PC-3 (cell line): ENCODE data around the gene VPS33B. TPM values are rescaled to one million over a fixed set of nuclear protein-coding genes. Genes with fewer than 3 reads are reported as not detected.

Experiments used
- ATAC-seq: fragments of 200-7000 bp; cut with Tn5 transposase; 2 replicates; pipeline ENCODE4 v1.9.1; 2020; ENCODE audit warnings: mild to moderate bottlenecking, moderate library complexity
- BruUV-seq: library from RNA; stranded (reverse); fragments of 400-500 nt; replicated peaks from 2 replicates; lab custom pipeline; 2021; lab: Mats Ljungman, UMichigan
- CTCF ChIA-PET: fragments of 300-600 bp; sonication (Branson Sonifier 250); formaldehyde crosslinking; loops from one replicate; lab custom pipeline; 2022; ENCODE audit warnings: antibody characterized with exemption; lab: Charles Lee
- POLR2A ChIA-PET: fragments of 300-600 bp; sonication (Branson Sonifier 250); formaldehyde crosslinking; loops from one replicate; lab custom pipeline; 2022; ENCODE audit warnings: antibody characterized with exemption; ENCODE audit not compliant: unreplicated experiment; lab: Charles Lee
- DNase-seq: peaks from one replicate; pipeline ENCODE4 v3.0.0-alpha.2; 2015
- H2AFZ ChIP-seq: fragments of 300-600 bp; sonication (generic); 2 replicates; pipeline ENCODE4 v1.6.0; 2016; ENCODE audit warnings: antibody characterized with exemption, low read length
- H3F3A ChIP-seq: fragments of 300-600 bp; sonication (generic); one replicate; pipeline ENCODE4 v1.6.0; 2017; ENCODE audit warnings: antibody characterized with exemption, low read length, control low read depth, mild to moderate bottlenecking; ENCODE audit not compliant: unreplicated experiment
- H3K27ac ChIP-seq: fragments of 300-600 bp; sonication (generic); 2 replicates; pipeline ENCODE4 v1.5.1; 2016; ENCODE audit warnings: mild to moderate bottlenecking, low read length
- H3K27me3 ChIP-seq: fragments of 300-600 bp; sonication (generic); 2 replicates; pipeline ENCODE4 v1.6.1; 2016; ENCODE audit warnings: low read length, mixed read lengths
- H3K36me3 ChIP-seq: fragments of 300-600 bp; sonication (generic); 2 replicates; pipeline ENCODE4 v1.6.1; 2016; ENCODE audit warnings: low read depth, mixed run types, low read length, mixed read lengths
- H3K4me1 ChIP-seq: fragments of 300-600 bp; sonication (generic); 2 replicates; pipeline ENCODE4 v1.5.1; 2016; ENCODE audit warnings: low read length; ENCODE audit not compliant: insufficient read depth
- H3K4me2 ChIP-seq: fragments of 300-600 bp; sonication (generic); 2 replicates; pipeline ENCODE4 v1.6.0; 2016; ENCODE audit warnings: low read length
- H3K4me3 ChIP-seq: fragments of 300-600 bp; sonication (generic); 2 replicates; pipeline ENCODE4 v1.5.1; 2016; ENCODE audit warnings: mild to moderate bottlenecking, low read length, mixed read lengths
- H3K79me2 ChIP-seq: fragments of 300-600 bp; sonication (generic); 2 replicates; pipeline ENCODE4 v1.6.1; 2017; ENCODE audit warnings: low read length, mixed read lengths
- H3K9ac ChIP-seq: fragments of 300-600 bp; sonication (generic); 2 replicates; pipeline ENCODE4 v1.6.0; 2016; ENCODE audit warnings: mild to moderate bottlenecking, low read length
- H3K9me2 ChIP-seq: fragments of 300-600 bp; sonication (generic); replicated peaks from 2 replicates; pipeline ENCODE4 v1.6.1; 2016; ENCODE audit warnings: mixed run types, low read length, mixed read lengths
- H3K9me3 ChIP-seq: fragments of 300-600 bp; sonication (generic); 2 replicates; pipeline ENCODE4 v1.6.1; 2016; ENCODE audit warnings: low read length, mixed read lengths
- H4K20me1 ChIP-seq: fragments of 300-600 bp; sonication (generic); 2 replicates; pipeline ENCODE4 v1.6.1; 2016; ENCODE audit warnings: low read length, mixed read lengths
- EZH2 ChIP-seq: fragments of 300-600 bp; sonication (generic); IDR thresholded peaks from one replicate; pipeline ENCODE4 v1.6.1; 2017; ENCODE audit warnings: antibody characterized with exemption, mild to moderate bottlenecking, low read length; ENCODE audit not compliant: unreplicated experiment
- EZH2phosphoT487 ChIP-seq: fragments of 300-600 bp; sonication (generic); IDR thresholded peaks from 2 replicates; pipeline ENCODE4 v1.6.1; 2018; ENCODE audit warnings: mild to moderate bottlenecking, antibody characterized with exemption, low read length, borderline replicate concordance
- intact Hi-C: fragments of 100-400 bp; cut with micrococcal nuclease; formaldehyde crosslinking; loops from 2 replicates; pipeline ENCODE4 v1.9.0; 2023
- total RNA-seq: library from RNA; depleted of rRNA; stranded (reverse); fragments of >200 nt; gene quantifications from 2 replicates; pipeline ENCODE4 v1.2.3, GENCODE V29; 2014
- TF ChIP-seq, protein P1 (sequence below): fragments of 300-600 bp; sonication (generic); conservative IDR thresholded peaks from 2 replicates; pipeline ENCODE4 v1.5.1; 2017; ENCODE audit warnings: antibody characterized with exemption, low read depth, mild to moderate bottlenecking, low read length

The VPS33B gene
- total RNA-seq, 1 experiment from 2014 or later: 8.0 TPM

DNA sequence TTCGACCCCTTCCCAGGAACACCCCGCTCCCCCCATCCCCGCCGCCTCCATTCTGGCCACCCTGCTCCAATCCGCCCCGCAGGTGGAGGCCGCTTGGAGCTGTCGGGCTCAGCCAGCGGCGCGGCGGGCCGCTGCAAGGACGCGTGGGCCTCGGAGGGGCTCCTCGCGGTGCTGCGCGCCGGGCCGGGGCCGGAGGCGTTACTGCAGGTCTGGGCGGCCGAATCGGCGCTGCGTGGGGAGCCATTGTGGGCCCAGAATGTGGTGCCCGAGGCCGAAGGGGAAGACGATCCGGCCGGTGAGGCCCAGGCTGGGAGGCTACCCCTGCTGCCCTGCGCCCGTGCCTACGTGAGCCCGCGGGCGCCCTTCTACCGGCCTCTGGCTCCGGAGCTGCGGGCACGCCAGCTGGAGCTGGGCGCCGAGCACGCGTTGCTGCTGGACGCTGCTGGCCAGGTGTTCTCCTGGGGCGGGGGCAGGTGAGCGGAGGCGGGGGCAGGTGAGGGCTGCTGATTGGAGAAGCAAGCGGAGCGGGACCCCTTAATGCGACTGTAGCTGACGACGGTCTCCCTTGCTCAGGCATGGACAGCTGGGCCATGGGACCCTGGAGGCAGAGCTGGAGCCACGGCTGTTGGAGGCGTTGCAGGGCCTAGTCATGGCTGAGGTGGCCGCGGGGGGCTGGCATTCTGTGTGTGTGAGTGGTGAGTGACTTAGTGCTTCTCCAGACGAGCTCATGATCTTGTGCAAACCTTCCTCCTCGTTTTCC lies 65.2 kb downstream of the VPS33B start:
- peak overlapping the region; percentile 67 for H2AFZ ChIP-seq
- H3K27ac ChIP-seq: no peak overlapping the region
- peaks cover 2% of the 10 kb centered on the region; the same call in 1 of the 2 replicates for H3K36me3 ChIP-seq
- ChIA-PET CTCF (interaction anchor here (0.6 to 1.8 kb wide), 9 partner anchors 22 to 1638 kb away, joined by 3 to 10 read pairs (median 4); partner anchors contain the start of genes HDDC3, UNC45A and VPS33B), POLR2A (interaction anchor here (0.7 to 0.9 kb wide), 2 partner anchors 64 to 170 kb away, joined by 3 to 6 read pairs; no protein-coding TSS in a partner anchor)
- peak overlapping the region; percentile 77 for H3K4me3 ChIP-seq
- no peaks in the 10 kb centered on the region for H3K9me2 ChIP-seq
- TF ChIP-seq EZH2phosphoT487 (no peak), EZH2 (no peak)
- TF ChIP-seq, protein P1, sequence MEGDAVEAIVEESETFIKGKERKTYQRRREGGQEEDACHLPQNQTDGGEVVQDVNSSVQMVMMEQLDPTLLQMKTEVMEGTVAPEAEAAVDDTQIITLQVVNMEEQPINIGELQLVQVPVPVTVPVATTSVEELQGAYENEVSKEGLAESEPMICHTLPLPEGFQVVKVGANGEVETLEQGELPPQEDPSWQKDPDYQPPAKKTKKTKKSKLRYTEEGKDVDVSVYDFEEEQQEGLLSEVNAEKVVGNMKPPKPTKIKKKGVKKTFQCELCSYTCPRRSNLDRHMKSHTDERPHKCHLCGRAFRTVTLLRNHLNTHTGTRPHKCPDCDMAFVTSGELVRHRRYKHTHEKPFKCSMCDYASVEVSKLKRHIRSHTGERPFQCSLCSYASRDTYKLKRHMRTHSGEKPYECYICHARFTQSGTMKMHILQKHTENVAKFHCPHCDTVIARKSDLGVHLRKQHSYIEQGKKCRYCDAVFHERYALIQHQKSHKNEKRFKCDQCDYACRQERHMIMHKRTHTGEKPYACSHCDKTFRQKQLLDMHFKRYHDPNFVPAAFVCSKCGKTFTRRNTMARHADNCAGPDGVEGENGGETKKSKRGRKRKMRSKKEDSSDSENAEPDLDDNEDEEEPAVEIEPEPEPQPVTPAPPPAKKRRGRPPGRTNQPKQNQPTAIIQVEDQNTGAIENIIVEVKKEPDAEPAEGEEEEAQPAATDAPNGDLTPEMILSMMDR: no peak
- peak overlapping the region; percentile 82 for H3K4me2 ChIP-seq
- H3K9ac ChIP-seq: peak overlapping the region; percentile 67
- peaks cover 10% of the 10 kb centered on the region for H3K79me2 ChIP-seq
- H3K27me3 ChIP-seq: no peaks in the 10 kb centered on the region
- no peaks in the 10 kb centered on the region for H4K20me1 ChIP-seq
- ATAC-seq (peak; percentile 16), DNase-seq (peak; percentile 24)
- peaks cover 19% of the 10 kb centered on the region for H3K4me1 ChIP-seq
- no TSS peak for BruUV-seq
- no peaks in the 10 kb centered on the region for H3F3A ChIP-seq
- intact Hi-C loops: loop anchor here (2.0 to 5.0 kb wide), 3 partner anchors 35 to 76 kb away; partner anchors contain the start of genes PRC1 and VPS33B
- H3K9me3 ChIP-seq: no peaks in the 10 kb centered on the region

DNA sequence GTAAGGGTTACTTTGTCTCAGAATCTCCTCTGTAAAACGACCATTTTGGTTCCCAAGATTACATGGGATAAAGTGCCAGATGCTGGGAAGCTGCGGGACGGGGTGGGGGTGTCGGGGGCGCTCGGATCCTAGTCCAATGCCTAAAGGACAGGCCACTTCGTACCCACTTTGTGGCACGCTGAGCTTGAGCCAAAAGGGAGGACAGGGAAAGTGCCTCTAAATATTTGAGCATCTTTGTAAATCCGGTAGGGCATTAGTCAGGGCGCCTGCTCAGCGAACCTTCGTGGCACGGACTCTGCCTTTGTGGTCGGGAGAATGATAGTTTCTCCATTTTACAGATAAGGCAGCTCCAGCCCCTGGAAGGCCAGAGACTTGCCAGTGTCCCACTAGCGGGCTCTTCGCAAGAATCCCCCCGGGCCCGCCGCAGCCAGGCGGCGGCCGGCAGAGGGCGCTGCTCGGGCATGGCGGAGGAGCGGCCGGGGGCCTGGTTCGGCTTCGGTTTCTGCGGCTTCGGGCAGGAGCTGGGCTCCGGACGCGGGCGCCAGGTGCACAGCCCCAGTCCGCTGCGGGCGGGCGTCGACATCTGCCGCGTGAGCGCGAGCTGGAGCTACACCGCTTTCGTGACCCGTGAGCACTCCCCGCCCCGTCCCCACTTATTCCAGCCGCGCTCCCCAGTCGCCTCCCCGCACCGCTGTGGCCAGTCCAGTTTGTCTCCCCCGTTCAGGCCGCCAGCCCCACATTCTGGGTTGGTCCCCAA lies 65.9 kb downstream of the VPS33B start:
- no peaks in the 10 kb centered on the region for H3K9me2 ChIP-seq
- H2AFZ ChIP-seq: peak overlapping the region; percentile 67
- no peaks in the 10 kb centered on the region for H3K9me3 ChIP-seq
- peaks cover 19% of the 10 kb centered on the region for H3K4me1 ChIP-seq
- peak; percentile 81 for DNase-seq
- no peaks in the 10 kb centered on the region for H4K20me1 ChIP-seq
- BruUV-seq: no TSS peak
- TF ChIP-seq EZH2phosphoT487 (no peak), EZH2 (no peak)
- TF ChIP-seq, protein P1: peak; percentile 93
- peak overlapping the region; percentile 67 for H3K9ac ChIP-seq
- ChIA-PET POLR2A (interaction anchor here (0.9 kb wide), 1 partner anchor 65 kb away, joined by 6 read pairs; no protein-coding TSS in a partner anchor), CTCF (interaction anchor here (0.6 to 1.8 kb wide), 10 partner anchors 10 to 634 kb away, joined by 3 to 10 read pairs (median 4); partner anchors contain the start of genes HDDC3, UNC45A and VPS33B)
- H3K27me3 ChIP-seq: no peaks in the 10 kb centered on the region
- H3K79me2 ChIP-seq: peaks cover 10% of the 10 kb centered on the region
- H3K4me3 ChIP-seq: peak overlapping the region; percentile 77
- intact Hi-C loops: loop anchor here (1.0 to 5.0 kb wide), 4 partner anchors 36 to 93 kb away; partner anchors contain the start of genes PRC1 and VPS33B
- no peaks in the 10 kb centered on the region for H3F3A ChIP-seq
- peak; percentile 59 for ATAC-seq
- peaks cover 6% of the 10 kb centered on the region for H3K36me3 ChIP-seq
- H3K27ac ChIP-seq: no peak overlapping the region
- peak overlapping the region; percentile 82 for H3K4me2 ChIP-seq
